Hematopoietic multipotent progenitor cell (in vitro differentiated cells): ENCODE data around the gene RBSN. TPM values are rescaled to one million over a fixed set of nuclear protein-coding genes. Genes with fewer than 3 reads are reported as not detected.
A peak's percentile ranks its signal among the peaks of the same experiment; 100 is the strongest.
"Not testable (repeated sequence)": the region's sequence is repeated elsewhere in the genome, so short reads cannot be mapped to it uniquely, and the experiment has no call there.

ENCODE experiments used
- DNase-seq, 3 donors: peaks; one replicate each; pipeline ENCODE4 v3.0.0-alpha.2; 2011 to 2015; ENCODE audit warnings: low read depth in 2 of 3, low spot score in 2 of 3
- total RNA-seq: library from RNA; depleted of rRNA; stranded (reverse); fragments of >200 nt; gene quantifications from one replicate; pipeline ENCODE4 v1.2.3, GENCODE V29; 2012

RBSN gene
- 12.4 TPM for total RNA-seq

GRCh38 chr3:15098503-15099363 is at the start of gene RBSN:
Gene RBSN (minus strand): TSS chr3:15099148. CDS start chr3:15096120, 3,028 bp downstream.
- DNase-seq, result peak; percentile 88 to 98 (median 96)

- DNase-seq, result no peak
Observed at GRCh38 chr3:15148614-15149013, 49.7 kb upstream of the RBSN start.

GRCh38 chr3:15136885-15137284 is 37.9 kb upstream of the RBSN start:
- DNase-seq, result not testable (repeated sequence)

- DNase-seq, result not testable (repeated sequence)
Observed at GRCh38 chr3:15134968-15135367, 36.0 kb upstream of the RBSN start.

GRCh38 chr3:15128403-15128802 is 29.5 kb upstream of the RBSN start:
- not testable (repeated sequence) for DNase-seq

- DNase-seq, result not testable (repeated sequence)
Observed at GRCh38 chr3:15126975-15127374, 28.0 kb upstream of the RBSN start.

DNA sequence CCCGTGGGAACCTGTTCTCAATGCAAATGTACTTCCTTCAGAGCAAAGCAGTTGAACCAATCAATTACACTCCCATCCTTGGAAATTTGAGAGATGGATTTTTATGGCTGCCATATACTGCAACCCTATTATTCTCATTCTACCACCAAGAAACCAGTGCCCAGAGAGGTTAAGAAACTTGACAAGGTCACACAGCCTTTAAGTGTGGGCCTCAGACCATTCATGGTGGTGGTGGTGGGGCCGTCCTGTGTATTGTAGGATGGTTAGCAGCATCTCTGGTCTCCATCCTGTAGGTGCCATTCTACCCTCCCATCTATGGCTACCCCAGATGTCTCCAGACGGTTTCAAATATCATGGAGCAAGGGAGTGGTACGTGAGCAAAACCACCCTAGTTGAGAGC is 23.4 kb upstream of the RBSN start:
- DNase-seq, result no peak

DNA sequence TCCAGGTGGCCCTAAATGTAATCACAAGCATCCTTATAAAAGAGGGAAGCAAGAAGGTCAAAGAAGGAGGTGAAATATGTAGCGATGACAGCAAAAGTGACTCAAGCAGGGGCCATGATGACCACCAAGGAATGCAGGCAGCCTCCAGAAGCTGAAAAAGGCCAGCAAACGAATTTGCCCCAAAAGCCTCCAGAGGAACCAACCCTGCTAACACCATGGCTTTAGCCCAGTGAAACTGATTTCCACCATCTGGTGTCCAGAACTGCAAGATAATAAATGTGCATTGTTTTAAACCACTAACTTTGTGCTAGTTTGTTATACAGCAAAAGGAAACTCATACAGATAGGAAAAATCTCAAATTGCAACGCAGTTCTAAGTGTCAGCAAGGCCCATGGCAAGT is 23.0 kb upstream of the RBSN start:
- DNase-seq, result no peak

DNA sequence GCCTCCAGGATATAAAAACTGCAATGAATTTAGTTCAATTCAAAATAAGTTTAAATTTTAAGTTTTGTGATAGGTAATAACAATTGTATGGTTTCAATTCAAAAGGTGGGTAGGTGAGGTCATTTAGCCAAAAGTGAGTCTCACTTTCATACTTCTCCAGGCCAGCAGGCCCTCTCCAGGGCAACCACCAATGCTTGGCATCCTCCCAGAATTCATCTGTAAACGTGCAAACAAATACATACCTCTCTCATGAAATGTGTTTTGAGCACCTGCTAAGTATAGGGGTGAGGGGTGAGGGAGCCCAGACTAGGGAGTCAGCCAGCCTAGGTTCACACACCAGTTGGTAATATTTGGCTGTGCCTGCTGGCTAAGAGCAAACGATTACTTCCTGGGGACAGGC is 22.0 kb upstream of the RBSN start:
- DNase-seq, result no peak

- no peak for DNase-seq
Observed at GRCh38 chr3:15117011-15117410, 18.1 kb upstream of the RBSN start.

GRCh38 chr3:15116032-15116669 is 17.2 kb upstream of the RBSN start:
- DNase-seq, result no peak

GRCh38 chr3:15114466-15115358 is 15.8 kb upstream of the RBSN start:
- no peak for DNase-seq

GRCh38 chr3:15113884-15114283 is 14.9 kb upstream of the RBSN start:
- no peak for DNase-seq

DNA sequence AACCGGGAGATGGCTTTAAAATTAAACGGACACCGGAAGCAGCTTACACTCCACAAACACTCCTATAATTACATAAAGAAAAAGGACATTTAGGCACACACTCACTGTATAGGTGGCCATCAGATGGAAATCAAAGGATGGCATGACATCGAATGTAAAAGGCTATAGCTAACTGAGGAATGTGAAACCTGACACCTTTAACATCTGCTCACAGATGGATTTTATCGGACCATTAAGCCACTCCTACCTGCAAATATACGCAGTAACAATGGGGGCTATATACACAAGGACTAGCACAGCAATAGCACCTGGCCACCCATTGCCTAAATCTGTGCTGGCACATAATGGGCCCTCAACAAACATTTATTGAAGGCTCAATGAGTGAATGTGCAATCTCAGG is 14.5 kb upstream of the RBSN start:
- no peak for DNase-seq

GRCh38 chr3:15112011-15112410 is 13.1 kb upstream of the RBSN start:
- no peak for DNase-seq

GRCh38 chr3:15110206-15110605 is 11.3 kb upstream of the RBSN start:
- DNase-seq, result no peak

GRCh38 chr3:15108869-15109268 is 9.9 kb upstream of the RBSN start:
- DNase-seq, result no peak

GRCh38 chr3:15108082-15108545 is 9.2 kb upstream of the RBSN start:
- DNase-seq, result peak; percentile 67 to 79 (median 79)

DNA sequence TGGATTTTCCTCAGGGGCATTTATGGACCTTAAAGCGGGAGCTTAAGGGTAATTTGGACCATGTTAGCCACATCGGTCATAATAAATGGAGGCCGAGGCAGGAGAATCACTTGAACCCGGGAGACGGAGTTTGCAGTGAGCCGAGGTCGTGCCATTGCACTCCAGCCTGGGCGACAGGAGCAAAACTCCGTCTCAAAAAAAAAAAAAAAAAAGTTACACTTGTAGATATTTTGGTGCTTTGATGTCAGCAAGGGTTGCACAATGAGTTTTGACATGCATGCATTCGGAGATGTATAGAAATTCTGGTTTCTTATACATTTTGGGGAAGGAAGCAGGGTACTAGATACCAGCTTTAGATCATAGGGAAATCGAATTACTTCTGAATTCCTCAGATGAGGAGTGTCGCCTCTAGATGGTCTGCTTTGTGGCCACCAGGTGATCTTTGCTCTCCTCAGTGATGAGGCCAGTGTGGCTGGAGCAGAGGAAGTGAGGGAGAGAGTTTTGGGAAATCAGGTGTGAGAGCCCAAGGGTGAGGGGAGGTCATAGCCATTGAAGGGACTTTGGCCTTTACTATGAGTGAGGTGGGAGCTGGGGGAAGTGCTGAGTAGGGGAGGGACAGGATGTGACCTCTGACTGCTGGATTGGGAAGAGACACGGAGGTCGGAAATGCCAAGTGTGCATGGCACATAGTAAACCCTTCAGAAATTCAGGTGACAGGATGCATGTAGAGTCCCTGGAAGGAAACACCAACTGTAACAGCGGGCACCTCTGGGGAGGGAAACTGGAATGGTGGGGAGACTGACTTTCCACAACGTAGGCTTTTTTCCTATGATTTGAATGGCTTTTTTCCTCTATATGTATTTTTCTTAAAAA is 8.4 kb upstream of the RBSN start:
- no peak for DNase-seq

GRCh38 chr3:15102836-15103235 is 3.9 kb upstream of the RBSN start:
- DNase-seq, result no peak
